HepG2 (cell line): Measurements from ENCODE around the gene RNF123. TPM values are rescaled to one million over a fixed set of nuclear protein-coding genes. Genes with fewer than 3 reads are reported as not detected.

Experiments used
- ATAC-seq: fragments of 200-7000 bp; cut with Tn5 transposase; 3 replicates; pipeline ENCODE4 v1.9.1; 2020; ENCODE audit warnings: mild to moderate bottlenecking, moderate library complexity
- BruUV-seq: library from RNA; stranded (reverse); fragments of 400-500 nt; replicated peaks from 2 replicates; lab custom pipeline; 2021; lab: Mats Ljungman, UMichigan
- CTCF ChIA-PET: fragments of 300-600 bp; formaldehyde crosslinking; extraction: SDS; loops from one replicate; lab custom pipeline; 2021; ENCODE audit warnings: low total read pairs, inconsistent platforms, low intra/inter-chr PET ratio; lab: Yijun Ruan, JAX
- POLR2A ChIA-PET: fragments of 350-600 bp; sonication (Branson Sonifier 250); formaldehyde crosslinking; loops from one replicate; lab custom pipeline; 2020; ENCODE audit warnings: antibody characterized with exemption, inconsistent platforms; lab: Yijun Ruan, JAX
- DNase-seq: peaks from one replicate; pipeline ENCODE4 v3.0.0-alpha.2; 2015; ENCODE audit warnings: low spot score
- FAIRE-seq: peaks from 3 replicates; lab custom pipeline; 2011; peaks lifted over from hg19 to GRCh38; lab: Jason Lieb, UNC
- H2AFZ ChIP-seq: one replicate; pipeline ENCODE4 v1.6.1; 2011; ENCODE audit warnings: low read length, inconsistent platforms
- H3K27ac ChIP-seq: fragments of 300-600 bp; 3 replicates; pipeline ENCODE4 v1.8.0; 2011; ENCODE audit warnings: mixed run types, mild to moderate bottlenecking, mixed read lengths, low read length, inconsistent platforms; ENCODE audit not compliant: insufficient read depth; ENCODE audit errors: extremely low read length
- H3K27me3 ChIP-seq, 2 experiments: fragments of 200-600 bp in 1 of 2; 2 replicates in 1 of 2; 3 replicates in 1 of 2; pipeline versions ENCODE4 v1.6.0 to v1.8.0; 2011; ENCODE audit warnings: low read length in 2 of 2, mild to moderate bottlenecking in 2 of 2, moderate library complexity in 2 of 2, inconsistent platforms in 1 of 2; ENCODE audit not compliant: insufficient read depth in 2 of 2, control insufficient read depth in 1 of 2
- H3K36me3 ChIP-seq, 2 experiments: fragments of 200-600 bp in 1 of 2; replicated peaks in 1 of 2; 2 replicates in 1 of 2; 3 replicates in 1 of 2; pipeline versions ENCODE4 v1.5.1 to v1.8.0; 2011; ENCODE audit warnings: low read length in 2 of 2, inconsistent platforms in 1 of 2; ENCODE audit not compliant: insufficient read depth in 2 of 2, control insufficient read depth in 1 of 2
- H3K4me1 ChIP-seq: 2 replicates; pipeline ENCODE4 v1.5.1; 2012; ENCODE audit warnings: low read length, inconsistent platforms; ENCODE audit not compliant: insufficient read depth
- H3K4me2 ChIP-seq: 2 replicates; pipeline ENCODE4 v1.6.0; 2011; ENCODE audit warnings: low read depth, low read length, inconsistent platforms
- H3K4me3 ChIP-seq, 3 experiments: fragments of 200-600 bp in 1 of 3; sonication (generic), shearing (Covaris generic) in 1 of 3; replicated peaks in 1 of 3; 2 replicates each; pipeline ENCODE4 v1.5.1; 2011 to 2016; ENCODE audit warnings: low read length in 3 of 3, inconsistent platforms in 2 of 3, low read depth in 2 of 3, mild to moderate bottlenecking in 2 of 3, control low read depth in 1 of 3, mixed read lengths in 1 of 3; ENCODE audit not compliant: insufficient read depth in 1 of 3
- H3K79me2 ChIP-seq: one replicate; pipeline ENCODE4 v1.6.1; 2011; ENCODE audit warnings: low read length, inconsistent platforms; ENCODE audit not compliant: insufficient read depth
- H3K9ac ChIP-seq: 2 replicates; pipeline ENCODE4 v1.6.0; 2011; ENCODE audit warnings: mild to moderate bottlenecking, low read depth, low read length, inconsistent platforms; ENCODE audit not compliant: insufficient read depth
- H3K9me3 ChIP-seq: 2 replicates; pipeline ENCODE4 v1.5.1; 2012; ENCODE audit warnings: mild to moderate bottlenecking, low read length
- H4K20me1 ChIP-seq: 2 replicates; pipeline ENCODE4 v1.6.0; 2011; ENCODE audit warnings: inconsistent platforms, mild to moderate bottlenecking, low read length, moderate library complexity; ENCODE audit not compliant: insufficient read depth
- ATF1 ChIP-seq: IDR thresholded peaks from 2 replicates; pipeline ENCODE4 v1.6.1; 2016; ENCODE audit warnings: mild to moderate bottlenecking, control low read depth
- FOXA3 ChIP-seq: IDR thresholded peaks from 2 replicates; pipeline ENCODE4 v1.6.1; 2016; ENCODE audit warnings: missing genetic modification reagents, missing compliant biosample characterization
- HOMEZ ChIP-seq: IDR thresholded peaks from 2 replicates; pipeline ENCODE4 v1.6.1; 2016; ENCODE audit warnings: low read depth
- KDM6A ChIP-seq: IDR thresholded peaks from 2 replicates; pipeline ENCODE4 v1.6.1; 2016; ENCODE audit warnings: low read depth
- MEF2D ChIP-seq: sonication (generic); formaldehyde crosslinking; IDR thresholded peaks from 2 replicates; pipeline ENCODE4 v1.5.1; 2020; ENCODE audit warnings: mild to moderate bottlenecking, missing genetic modification reagents
- RXRB ChIP-seq: IDR thresholded peaks from 2 replicates; pipeline ENCODE4 v1.6.1; 2016; ENCODE audit warnings: borderline replicate concordance, missing genetic modification reagents, missing compliant biosample characterization
- SALL1 ChIP-seq: sonication (generic); formaldehyde crosslinking; IDR thresholded peaks from 2 replicates; pipeline ENCODE4 v1.8.0; 2022; ENCODE audit warnings: mild to moderate bottlenecking, missing genetic modification reagents
- SAP130 ChIP-seq: IDR thresholded peaks from 2 replicates; pipeline ENCODE4 v1.6.1; 2016; ENCODE audit warnings: low read depth
- TBX2 ChIP-seq: sonication (generic); formaldehyde crosslinking; IDR thresholded peaks from 2 replicates; pipeline ENCODE4 v1.5.0; 2020; ENCODE audit warnings: missing genetic modification reagents, mild to moderate bottlenecking, borderline replicate concordance
- ZBTB10 ChIP-seq: sonication (generic); formaldehyde crosslinking; IDR thresholded peaks from 2 replicates; pipeline ENCODE4 v1.4.0; 2020; ENCODE audit warnings: missing genetic modification reagents, borderline replicate concordance
- ZBTB14 ChIP-seq: sonication (generic); formaldehyde crosslinking; IDR thresholded peaks from 2 replicates; pipeline ENCODE4 v1.4.0; 2020; ENCODE audit warnings: missing genetic modification reagents
- ZFX ChIP-seq: sonication (generic); formaldehyde crosslinking; IDR thresholded peaks from 2 replicates; pipeline ENCODE4 v1.4.0; 2020; ENCODE audit warnings: mild to moderate bottlenecking, low read depth, missing genetic modification reagents, moderate library complexity
- ZNF501 ChIP-seq: sonication (generic); formaldehyde crosslinking; IDR thresholded peaks from 2 replicates; pipeline ENCODE4 v1.5.1; 2020; ENCODE audit warnings: mild to moderate bottlenecking, moderate library complexity, missing genetic modification reagents
- ZNF576 ChIP-seq: sonication (generic); formaldehyde crosslinking; IDR thresholded peaks from 2 replicates; pipeline ENCODE4 v1.4.0; 2020; ENCODE audit warnings: mild to moderate bottlenecking, missing genetic modification reagents
- ZNF687 ChIP-seq: sonication (generic); formaldehyde crosslinking; IDR thresholded peaks from 2 replicates; pipeline ENCODE4 v1.5.1; 2020; ENCODE audit warnings: mild to moderate bottlenecking, missing genetic modification reagents, moderate library complexity
- WGBS: methylation state at CpG from one replicate; pipeline ENCODE4 v1.1.6; 2017; ENCODE audit warnings: low lambda C conversion rate; 5-methylcytosine and 5-hydroxymethylcytosine counted together
- in situ Hi-C: cut with HindIII; loops from 2 replicates; pipeline ENCODE4 v1.10.0; 2017; ENCODE audit warnings: low pct_unique_long_range_greater_than_20kb; ENCODE audit not compliant: extremely low pct_ligation_motif_present
- intact Hi-C: fragments of 100-400 bp; cut with micrococcal nuclease; formaldehyde crosslinking; loops from one replicate; pipeline ENCODE4 v1.10.0; 2022; ENCODE audit not compliant: unreplicated experiment
- polyA plus RNA-seq, 8 experiments: library from polyadenylated mRNA; depleted of rRNA in 3 of 8; stranded (reverse) in 7 of 8; unstranded in 1 of 8; fragments of >200 nt; fragmentation: Illumina TruSeq in 4 of 8; extraction: Trizol in 4 of 8; gene quantifications; 2 replicates each; pipeline versions ENCODE4 v1.2.1 to v1.2.3, GENCODE V29; 2011 to 2016; ENCODE audit warnings: low read depth in 4 of 8, missing spikeins in 1 of 8, mixed read lengths in 1 of 8; ENCODE audit not compliant: insufficient read depth in 1 of 8
- total RNA-seq, 5 experiments: library from RNA; depleted of rRNA; stranded (reverse); fragments of >200 nt; fragmentation: Illumina TruSeq; extraction: Trizol; gene quantifications; 2 replicates each; pipeline ENCODE4 v1.2.3, GENCODE V29; 2016; ENCODE audit warnings: low read depth in 1 of 5

The RNF123 gene
- total and polyA plus RNA-seq, 2 of the 13 experiments (the other 11 are each of a cell fraction or from before 2014, with no cell fraction given): 29.9 to 82.2 TPM

GRCh38 chr3:49647741-49648140, 41.6 kb upstream of the RNF123 start:
- Histone ChIP-seq H2AFZ (peak overlapping the region; percentile 69), H3K4me3 (no peak overlapping the region), H4K20me1 (no peaks in the 10 kb centered on the region), H3K79me2 (no peaks in the 10 kb centered on the region), H3K27me3 (no peaks in the 10 kb centered on the region), H3K9me3 (no peaks in the 10 kb centered on the region), H3K4me2 (peak overlapping the region; percentile 61), H3K36me3 (no peaks in the 10 kb centered on the region; a peak in 2 of 5 replicates), H3K9ac (peak overlapping the region; percentile 11; the same call in 1 of the 2 replicates), H3K27ac (no peak overlapping the region), H3K4me1 (peaks cover 33% of the 10 kb centered on the region)
- WGBS: 46% methylated on average over 2 of the region's 2 CpGs
- in situ Hi-C loops: no loop called here
- ChIA-PET CTCF (no interaction called here), POLR2A (no interaction called here)
- intact Hi-C loops: no loop called here
- BruUV-seq: no TSS peak
- ATAC-seq (peak; percentile 61), FAIRE-seq (no peak), DNase-seq (no peak)
- TF ChIP-seq MEF2D: peak; percentile 71
- TF ChIP-seq ZBTB10: no peak
- TF ChIP-seq ZNF576 (CRISPR knock-in tag): no peak
- TF ChIP-seq ZBTB14 (CRISPR knock-in tag): no peak
- TF ChIP-seq ATF1: no peak
- TF ChIP-seq ZNF501 (CRISPR knock-in tag): peak; percentile 39; the same call in 1 of the 2 replicates
- TF ChIP-seq ZNF687 (CRISPR knock-in tag): peak; percentile 44
- TF ChIP-seq RXRB: peak; percentile 20; the same call in 1 of the 2 replicates
- peak; percentile 9; the same call in 1 of the 2 replicates for TF ChIP-seq SALL1 (CRISPR knock-in tag)
- peak; percentile 40 for TF ChIP-seq SAP130 (CRISPR knock-in tag)
- TF ChIP-seq KDM6A (CRISPR knock-in tag): no peak
- TF ChIP-seq ZFX (CRISPR knock-in tag): peak; percentile 51
- peak; percentile 45; the same call in 1 of the 2 replicates for TF ChIP-seq FOXA3 (CRISPR knock-in tag)
- TF ChIP-seq TBX2: peak; percentile 37; the same call in 1 of the 2 replicates
- peak; percentile 62; the same call in 1 of the 2 replicates for TF ChIP-seq HOMEZ
